GM19372 (cell line): ENCODE measurements around the gene MUC20.
"Not testable (repeated sequence)": the region's sequence is repeated elsewhere in the genome, so short reads cannot be mapped to it uniquely, and the experiment has no call there.

Experiments
- ATAC-seq: cut with Tn5 transposase; IDR thresholded peaks from one replicate; pipeline ENCODE4 v1.9.1; 2021; ENCODE audit warnings: mild to moderate bottlenecking, low read depth, moderate library complexity; ENCODE audit not compliant: unreplicated experiment

The MUC20 gene

GRCh38 chr3:195727606-195728195 lies 6.9 kb downstream of the MUC20 start:
- ATAC-seq = no peak

GRCh38 chr3:195728789-195729188 lies 8.0 kb downstream of the MUC20 start:
- not testable (repeated sequence) for ATAC-seq

DNA sequence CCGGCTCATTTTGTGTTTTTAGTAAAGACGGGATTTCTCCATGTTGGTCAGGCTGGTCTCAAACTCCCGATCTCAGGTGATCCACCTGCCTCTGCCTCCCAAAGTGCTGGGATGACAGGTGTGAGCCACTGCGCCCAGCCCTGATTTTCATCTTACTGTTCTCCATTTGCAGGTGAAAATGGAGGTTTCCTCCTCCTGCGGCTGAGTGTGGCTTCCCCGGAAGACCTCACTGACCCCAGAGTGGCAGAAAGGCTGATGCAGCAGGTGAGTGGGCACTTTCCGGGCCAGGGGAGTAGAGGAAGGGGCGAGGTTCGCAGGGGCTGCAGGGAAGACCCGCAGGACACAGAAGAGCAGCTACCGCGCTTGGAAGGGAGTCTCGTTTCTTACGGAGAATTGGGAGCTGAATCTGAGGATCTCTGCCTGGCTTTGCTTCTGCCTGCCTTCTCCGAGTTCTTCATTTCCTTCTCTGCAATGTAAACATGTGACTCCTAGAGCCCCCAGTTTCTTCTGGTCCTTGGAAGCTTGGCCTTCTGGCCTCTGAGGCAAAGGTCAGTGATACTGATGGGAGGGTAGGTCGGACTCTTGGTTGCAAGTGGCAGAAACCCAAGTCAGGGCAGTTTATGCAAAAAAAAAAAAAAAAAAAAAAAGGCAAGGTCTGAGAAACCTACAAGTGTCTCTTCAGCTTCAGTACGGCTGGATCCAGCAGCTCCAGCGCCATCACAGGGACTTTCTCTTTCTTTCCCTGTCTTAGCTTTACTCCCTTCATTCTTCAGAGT lies 8.9 kb downstream of the MUC20 start:
- ATAC-seq = no peak

DNA sequence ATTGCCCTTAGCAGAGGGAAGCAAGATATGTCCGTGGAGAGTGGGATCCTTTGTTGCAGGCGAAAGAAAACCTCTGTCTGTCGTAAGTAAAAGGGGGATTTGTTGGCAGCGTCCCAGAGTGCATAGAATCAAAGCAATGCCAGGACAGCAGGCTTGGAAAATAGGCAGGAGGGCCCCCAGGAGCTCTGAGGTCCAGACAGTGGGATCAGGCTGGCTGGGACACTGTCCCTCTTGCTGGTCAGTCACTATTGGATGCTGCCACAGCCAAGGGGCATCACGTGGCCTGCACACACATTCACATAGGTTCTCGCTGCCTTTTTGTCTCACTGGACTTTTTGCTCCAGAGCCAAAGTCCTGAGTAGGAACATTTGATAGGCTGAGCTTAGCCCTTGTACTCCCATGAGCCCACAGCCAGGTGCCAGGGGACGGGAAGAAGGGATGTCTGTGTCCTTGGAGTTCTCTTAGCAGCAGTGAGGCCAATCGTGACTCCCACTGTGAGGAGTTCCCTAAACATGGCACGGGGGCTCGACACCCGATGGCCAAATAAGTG lies 10.7 kb downstream of the MUC20 start:
- no peak for ATAC-seq

DNA sequence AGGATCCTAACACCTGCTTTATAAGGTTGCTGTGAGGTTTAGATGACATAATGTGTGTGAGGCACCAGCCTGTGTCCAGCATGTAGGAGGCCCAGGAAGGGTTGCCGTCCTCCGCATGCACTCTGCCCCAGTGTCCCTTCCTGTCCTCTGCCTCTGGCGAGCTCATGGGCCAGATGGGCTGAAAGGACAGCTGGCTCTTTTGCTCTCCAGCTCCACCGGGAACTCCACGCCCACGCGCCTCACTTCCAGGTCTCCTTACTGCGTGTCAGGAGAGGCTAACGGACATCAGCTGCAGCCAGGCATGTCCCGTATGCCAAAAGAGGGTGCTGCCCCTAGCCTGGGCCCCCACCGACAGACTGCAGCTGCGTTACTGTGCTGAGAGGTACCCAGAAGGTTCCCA lies 12.2 kb downstream of the MUC20 start:
- ATAC-seq = no peak

DNA sequence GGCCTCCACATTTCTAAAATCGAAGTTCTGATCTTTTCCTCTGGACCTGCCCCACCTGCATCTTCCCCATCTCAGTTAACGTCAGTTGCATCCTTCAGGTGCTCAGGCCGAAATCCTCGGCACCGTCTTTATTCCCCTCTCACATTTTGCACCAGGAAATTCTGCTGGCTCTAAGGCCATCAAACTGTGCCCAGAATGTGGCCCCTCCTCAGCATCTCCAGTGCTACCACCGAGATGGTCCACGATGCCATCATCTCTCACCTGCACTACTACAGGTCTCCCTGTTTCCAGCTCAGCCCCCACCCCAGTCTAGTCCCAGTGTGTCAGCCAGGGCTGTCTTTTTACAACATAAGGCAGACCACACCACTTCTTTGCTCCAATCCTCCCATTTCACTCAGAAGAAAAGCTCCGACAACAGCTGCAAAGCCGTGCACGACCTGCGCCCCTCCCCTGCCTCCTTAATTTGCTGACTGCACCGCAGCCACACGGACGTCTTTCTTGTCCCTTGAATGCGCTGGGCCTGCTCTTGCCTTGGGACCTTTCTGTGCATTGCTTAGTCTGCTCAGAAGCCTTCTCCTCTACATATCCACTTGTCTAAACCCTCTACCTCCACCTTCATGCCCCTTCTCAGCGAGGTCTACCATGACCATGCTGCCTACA lies 14.4 kb downstream of the MUC20 start:
- no peak for ATAC-seq

- no peak for ATAC-seq
These were observed 16.2 kb downstream of the MUC20 start for GRCh38 chr3:195736866-195737490.

DNA sequence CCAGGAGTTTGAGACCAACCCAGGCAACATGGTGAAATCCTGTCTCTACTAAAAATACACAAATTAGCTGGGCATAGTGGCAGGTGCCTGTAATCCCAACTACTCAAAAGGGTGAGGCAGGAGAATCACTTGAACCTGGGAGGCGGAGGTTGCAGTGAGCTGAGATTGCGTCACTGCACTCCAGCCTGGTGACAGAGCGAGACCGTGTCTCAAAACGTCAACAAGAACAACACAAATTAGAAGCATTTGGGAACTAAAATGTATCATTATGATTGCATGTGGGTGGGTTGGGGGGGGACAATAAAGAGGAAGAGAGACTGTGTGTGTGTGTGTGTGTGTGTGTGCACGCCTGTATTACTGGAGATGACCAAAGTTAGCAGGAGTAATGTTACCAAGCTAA lies 17.0 kb downstream of the MUC20 start:
- not testable (repeated sequence) for ATAC-seq

DNA sequence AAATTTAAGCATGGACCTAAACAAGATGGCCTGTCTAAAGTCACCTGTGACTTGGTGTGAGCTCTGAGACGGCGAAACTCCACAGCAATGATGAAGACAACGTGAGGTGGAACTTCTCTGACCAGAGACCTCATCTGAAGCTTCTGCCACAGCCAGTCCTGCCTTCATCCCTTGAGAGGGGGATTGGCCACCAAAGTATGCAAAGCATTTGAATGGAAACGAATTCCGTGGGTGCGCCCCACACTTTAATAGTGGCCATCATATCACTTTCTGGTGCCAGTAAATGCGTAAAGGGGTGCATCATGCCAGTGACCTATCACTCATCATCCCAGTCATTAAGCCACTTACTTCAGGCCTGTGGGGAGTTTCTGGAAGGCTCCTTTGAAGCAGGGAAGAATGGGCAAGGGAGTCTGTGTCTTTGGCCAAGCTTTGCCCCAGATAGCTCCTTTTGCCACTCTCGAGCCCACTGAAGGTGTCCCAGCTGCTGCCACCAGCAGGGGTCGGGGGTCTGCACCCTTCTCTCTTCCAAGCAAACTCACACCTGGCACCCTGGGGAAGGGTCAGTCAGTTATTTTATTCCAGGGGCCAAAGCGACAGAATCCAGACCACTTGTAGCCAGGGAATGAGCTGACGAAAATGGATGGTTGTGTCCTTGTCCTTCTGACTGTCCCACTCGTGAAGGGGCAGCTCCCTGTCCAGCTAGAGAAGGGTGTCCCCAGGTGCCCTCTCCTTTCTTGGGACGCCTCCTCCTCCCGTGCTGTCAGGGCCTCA lies 17.7 kb downstream of the MUC20 start:
- ATAC-seq = no peak

DNA sequence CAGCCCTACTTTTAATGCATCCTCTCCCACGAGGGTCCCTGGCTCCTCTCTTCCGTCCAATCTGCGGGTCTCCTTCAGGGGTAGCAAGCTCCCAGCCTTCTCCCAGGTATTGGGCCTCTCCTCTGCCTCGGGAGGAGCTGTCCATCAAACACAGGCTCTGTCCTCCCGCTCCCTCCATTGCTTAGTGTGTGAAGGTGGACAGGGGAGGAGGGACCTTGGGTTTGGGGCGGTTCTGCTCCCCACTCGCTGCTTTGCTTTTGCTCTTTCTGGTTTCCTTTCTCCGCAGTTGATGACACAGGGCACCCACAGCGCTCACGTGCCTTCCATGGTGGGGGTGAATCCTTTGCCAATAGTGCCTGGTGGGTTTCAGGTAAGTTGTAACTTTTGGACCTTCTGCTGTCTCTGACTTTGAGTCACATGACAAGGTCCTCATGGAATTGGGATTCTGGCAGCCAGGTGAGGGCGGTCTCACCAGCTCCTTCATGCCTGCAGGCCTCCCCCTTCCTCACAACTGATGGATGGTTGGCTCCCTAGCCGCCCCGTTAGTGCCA lies 18.9 kb downstream of the MUC20 start:
- no peak for ATAC-seq

DNA sequence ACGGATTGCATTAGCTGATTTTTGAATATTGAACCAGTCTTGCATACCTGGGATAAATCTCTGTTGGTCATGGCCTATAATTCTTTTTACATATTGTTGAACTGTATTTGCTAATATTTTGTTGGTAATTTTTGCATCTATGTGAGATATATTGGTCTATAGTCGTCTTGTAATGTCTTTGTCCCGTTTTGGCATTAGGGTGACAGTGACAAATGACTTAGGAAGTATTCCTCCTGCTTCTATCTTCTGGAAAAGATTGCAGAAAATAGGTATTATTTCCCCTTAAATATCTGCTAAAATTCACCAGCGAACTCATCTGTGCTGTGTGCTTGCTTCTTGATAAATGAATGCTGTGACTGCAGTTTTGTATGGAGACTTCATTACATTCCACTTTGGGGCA lies 23.7 kb downstream of the MUC20 start:
- no peak for ATAC-seq

DNA sequence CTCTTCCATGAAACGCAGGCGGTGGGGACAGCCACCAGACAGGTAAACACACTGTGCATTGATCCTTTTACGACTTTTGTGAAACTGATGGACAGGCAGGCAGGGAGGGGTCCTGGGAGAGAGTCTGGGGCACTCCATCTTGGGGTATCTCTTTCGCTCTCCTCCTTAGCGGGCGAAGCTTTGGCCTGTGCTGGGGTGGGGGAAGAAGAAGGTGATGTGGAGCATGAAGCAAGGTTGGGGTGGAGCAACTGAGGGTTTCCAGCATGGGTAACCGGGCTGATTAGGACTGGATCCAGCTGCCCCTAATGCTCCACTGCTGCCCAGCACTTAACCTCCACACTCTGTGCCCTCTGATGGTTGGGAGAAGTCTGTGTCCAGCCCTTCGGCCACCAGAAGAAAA lies 25.6 kb downstream of the MUC20 start:
- ATAC-seq = no peak

DNA sequence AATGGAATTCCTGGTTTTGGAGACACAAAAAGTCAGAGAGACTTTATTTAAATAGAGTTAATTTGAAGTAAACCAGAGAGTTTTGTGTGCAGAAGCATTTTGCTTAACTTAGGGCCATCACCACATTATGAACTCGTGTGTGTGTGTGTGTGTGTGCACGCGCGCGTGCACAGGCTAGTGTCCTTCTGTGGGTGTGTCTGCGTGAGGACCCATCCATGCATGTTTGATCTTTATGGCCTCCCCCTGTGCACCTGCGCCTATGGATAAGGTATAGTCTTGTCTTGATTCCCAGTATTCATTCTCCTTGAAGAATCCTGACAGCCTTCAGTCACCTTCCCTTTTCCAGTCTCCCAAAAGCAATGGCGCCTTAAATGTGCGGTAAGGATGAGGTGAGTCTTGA lies 26.0 kb downstream of the MUC20 start:
- ATAC-seq = no peak

DNA sequence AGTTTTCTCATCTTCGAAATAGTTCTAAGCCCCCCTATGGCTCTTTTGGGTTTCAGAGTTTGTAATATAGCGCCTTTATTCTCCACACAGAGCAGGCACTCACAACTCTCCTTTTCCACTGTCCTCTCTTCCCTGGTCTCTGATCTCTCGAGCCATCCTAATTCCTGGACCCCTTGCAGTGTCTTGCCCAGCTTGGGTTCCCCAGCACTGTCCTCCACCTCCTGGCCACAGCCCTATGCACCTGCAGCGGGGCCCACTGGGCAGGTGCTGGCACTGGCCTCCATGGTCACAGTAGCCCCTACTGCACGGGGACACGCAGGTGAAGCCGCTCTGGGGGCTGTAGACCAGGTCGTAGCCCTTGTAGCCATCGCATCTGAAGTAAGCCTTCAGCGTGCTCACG lies 27.9 kb downstream of the MUC20 start:
- ATAC-seq = no peak

DNA sequence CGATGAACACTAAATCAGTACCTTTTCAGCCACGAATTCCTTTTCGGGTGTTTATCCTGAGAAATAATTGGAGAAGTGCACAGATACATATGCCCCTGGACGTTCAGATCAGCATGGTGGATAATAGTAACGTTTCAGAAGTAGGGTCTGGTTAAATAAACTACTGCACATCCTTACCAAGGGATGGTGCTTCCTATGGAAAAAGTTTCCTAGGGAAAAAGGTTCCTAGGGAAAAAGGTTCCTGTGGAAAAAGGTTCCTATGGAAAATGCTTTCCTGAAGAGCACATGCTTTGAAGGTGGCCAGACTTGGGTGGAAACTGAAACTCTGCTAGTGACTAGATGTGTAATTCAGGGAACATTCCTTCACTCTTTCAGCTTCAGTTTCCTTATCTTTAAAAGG lies 28.3 kb downstream of the MUC20 start:
- ATAC-seq = not testable (repeated sequence)

- ATAC-seq = no peak
These were observed 30.2 kb downstream of the MUC20 start for GRCh38 chr3:195750797-195751520.

- ATAC-seq = no peak
These were observed 30.8 kb downstream of the MUC20 start for GRCh38 chr3:195751560-195751959.

GRCh38 chr3:195752066-195752465 lies 31.3 kb downstream of the MUC20 start:
- no peak for ATAC-seq

- no peak for ATAC-seq
These were observed 32.0 kb downstream of the MUC20 start for GRCh38 chr3:195752546-195753331.
